ENCODE results near the gene SLC27A5.
"Not testable (repeated sequence)": the region's sequence is repeated elsewhere in the genome, so short reads cannot be mapped to it uniquely, and the experiment has no call there.

The SLC27A5 gene

DNA sequence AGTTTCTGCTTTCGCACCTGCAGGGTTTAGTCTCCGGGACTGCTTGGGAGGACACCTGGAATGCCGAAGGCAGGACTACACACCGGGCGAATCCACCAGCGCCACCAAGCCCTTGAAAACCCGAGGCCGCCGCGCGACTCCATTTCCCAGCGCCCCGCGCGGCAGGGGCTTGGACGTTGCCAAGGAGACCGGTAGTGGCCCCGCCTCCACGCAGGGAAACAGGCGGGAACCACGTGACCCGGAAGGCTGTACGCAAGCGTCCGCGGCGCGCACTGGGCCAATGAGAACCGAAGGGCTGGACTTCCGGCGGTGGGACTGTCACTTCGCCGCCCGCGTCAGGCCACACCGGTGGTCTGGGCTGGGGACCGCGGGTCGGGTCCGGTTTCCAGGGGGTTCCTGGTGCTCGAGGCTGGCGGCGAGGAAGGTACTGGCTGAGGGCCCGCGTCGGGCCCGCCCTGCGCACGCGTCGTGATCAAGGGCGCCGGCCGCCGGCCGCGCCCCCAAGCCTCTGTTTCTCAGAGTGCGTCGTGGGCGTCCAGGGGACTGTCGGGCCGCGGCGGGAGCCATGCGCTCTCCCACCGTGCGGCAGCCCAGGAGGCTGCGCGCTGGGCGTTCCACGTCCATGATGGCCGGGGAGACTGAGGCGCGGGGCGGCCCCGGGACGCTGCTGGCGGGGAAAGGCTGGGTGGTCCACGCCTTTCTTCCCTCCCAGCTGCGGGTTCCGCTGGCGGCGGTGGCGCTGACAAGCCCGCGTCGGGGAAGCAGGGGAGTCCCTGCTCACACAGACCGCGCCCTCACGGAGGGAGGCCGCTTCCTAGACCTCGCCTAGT, 44.8 kb downstream of the SLC27A5 start, which contains the start of gene ZNF324:
Gene ZNF324 (plus strand): TSS at position 321 of the 830 bp plus-strand sequence. CDS start 2,106 bp downstream, outside the sequence.
- peak; percentile 93 for DNase-seq

DNA sequence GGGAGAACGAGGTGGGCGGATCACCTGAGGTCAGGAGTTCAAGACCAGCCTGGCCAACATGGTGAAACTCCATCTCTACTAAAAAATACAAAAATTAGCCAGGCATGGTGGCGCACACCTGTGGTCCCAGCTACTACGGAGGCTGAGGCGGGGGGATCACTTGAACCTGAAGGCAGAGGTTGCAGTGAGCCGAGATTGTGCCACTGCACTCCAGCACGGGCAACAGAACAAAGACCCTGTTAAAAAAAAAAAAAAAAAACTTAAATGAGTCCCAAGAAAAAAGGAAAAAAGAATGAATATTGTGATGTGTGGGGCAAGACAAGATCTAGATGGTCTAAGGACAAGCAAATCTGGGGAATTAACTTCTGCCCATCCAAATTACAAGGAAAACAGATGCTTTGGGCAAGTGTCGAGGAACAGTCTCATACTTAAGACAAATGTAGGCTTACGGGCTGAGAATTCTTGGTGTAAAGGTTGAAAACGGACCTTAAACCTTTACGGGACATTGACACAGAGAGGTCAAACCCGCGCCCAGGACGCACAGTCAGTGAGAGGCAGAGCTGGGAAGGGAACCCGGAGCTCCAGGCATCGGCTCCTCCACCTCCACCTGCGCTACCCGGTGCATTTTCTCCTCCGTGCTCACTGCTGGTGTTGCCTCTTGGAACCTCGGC, 45.6 kb downstream of the SLC27A5 start:
- DNase-seq = no peak

DNA sequence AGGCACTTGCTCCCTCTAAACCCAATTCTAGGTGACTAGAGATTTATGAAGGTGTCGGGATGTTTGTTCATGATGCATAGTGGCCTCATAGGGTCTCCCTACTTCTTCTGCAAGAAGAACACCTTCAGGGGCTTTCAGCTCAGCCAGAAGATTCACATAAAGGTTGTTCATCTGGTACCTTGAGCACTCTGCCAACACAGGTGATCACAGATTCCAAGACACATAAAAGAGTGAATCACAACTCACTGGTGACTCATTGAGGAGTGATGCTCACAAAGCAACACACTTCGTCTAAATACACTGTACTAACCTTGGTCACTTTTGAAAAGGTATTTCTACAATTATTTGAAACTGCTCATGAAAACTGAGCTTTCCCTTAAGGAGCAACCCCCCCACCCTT, 51.8 kb downstream of the SLC27A5 start:
- DNase-seq = no peak

DNA sequence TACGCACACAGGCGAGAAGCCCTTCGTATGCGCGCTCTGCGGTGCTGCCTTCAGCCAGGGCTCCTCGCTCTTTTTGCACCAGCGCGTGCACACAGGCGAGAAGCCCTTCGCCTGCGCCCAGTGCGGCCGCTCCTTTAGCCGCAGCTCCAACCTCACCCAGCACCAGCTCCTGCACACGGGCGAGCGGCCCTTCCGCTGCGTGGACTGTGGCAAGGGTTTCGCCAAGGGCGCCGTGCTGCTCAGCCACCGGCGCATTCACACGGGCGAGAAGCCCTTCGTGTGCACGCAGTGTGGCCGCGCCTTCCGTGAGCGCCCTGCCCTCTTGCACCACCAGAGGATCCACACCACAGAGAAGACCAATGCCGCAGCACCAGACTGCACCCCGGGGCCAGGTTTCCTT, 55.7 kb downstream of the SLC27A5 start:
- no peak for DNase-seq

DNA sequence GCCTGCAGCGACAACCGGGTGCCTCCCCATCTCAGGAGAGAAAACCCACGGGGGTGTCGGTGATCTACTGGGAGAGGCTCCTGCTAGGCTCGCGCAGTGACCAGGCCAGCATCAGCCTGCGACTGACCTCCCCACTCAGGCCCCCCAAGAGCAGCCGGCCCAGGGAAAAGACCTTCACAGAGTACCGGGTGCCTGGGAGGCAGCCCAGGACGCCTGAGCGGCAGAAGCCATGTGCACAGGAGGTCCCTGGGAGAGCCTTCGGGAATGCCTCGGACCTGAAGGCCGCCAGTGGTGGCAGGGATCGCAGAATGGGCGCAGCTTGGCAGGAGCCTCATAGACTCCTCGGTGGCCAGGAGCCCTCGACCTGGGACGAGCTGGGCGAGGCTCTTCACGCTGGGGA, 56.5 kb downstream of the SLC27A5 start:
- DNase-seq = no peak

DNA sequence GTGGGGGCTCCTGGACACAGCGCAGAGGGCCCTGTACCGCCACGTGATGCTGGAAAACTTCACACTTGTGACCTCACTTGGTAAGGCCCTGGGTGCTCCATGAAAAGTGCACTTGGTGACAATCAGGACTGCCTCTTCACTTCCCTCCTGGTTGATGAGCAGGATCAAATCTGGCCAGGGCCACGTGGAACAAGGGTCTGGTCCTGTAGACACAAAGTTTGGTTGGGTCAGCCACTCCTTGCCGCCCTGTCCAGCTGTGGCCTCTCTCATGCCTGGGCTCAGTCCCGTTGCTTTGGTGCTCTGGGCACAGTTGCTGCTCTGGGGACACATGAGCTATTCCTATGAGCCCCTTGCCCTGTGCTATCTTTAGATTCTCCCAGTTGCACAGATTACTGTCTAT, 58.0 kb downstream of the SLC27A5 start:
- DNase-seq = no peak

DNA sequence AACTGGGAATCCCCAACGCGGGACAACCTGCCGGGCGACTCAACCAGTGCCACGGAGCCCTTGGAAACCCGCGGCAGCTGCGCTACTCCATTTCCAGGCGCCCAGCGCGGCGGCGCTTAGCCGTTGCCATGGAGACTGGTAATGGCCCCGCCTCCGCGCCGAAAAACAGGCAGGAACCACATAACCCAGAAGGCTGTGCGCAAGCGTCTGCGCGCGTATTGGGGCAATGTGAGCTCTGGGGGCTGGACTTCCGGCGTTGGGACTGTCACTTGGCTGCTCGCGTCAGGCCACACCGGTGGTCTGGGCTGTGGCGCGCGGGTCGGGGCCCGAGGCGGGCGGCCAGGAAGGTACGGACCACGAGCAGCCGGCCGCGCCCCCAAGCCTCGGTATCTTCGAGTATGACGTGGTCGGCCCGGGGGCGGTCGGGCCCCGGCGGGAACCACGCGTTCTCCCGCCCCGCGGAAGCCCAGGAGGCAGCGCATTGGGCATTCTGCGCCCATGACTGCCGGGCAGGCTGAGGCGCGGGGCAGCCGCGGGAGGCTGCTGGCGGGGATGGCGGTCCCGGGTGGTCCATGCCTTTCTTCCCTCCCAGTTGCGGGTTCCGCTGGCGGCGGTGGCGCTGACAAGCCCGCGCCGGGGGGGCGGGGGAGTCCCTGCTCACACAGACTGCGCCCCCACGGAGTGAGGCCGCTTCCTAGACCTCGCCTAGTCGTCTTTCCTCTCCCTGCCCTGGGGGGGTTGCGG, 60.3 kb downstream of the SLC27A5 start, which contains the start of gene ZNF324B:
Gene ZNF324B (plus strand): TSS at position 265 of the 744 bp plus-strand sequence. CDS start 2,080 bp downstream, outside the sequence.
- peak; percentile 93 for DNase-seq

DNA sequence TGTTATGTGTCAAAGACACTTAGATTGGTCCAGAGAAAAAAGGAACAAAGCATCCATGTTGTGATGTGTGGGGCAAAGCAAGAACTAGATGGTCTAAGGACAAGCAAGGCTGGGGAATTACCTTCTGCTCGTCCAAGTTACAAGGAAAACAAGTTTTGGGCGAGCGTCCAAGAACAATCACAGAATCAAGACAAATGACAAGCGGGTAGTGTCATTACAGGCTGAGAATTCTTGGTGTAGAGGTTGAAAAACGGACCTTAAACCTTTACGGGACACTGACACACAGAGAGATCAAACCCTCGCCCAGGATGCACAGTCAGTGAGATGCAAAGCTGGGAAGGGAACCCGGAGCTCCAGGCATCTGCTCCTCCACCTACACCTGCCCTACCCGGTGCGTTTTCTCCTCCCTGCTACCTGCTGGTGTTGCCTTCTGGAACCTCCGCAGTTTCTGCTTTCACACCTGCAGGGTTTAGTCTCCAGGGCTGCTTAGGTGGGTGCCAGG, 60.9 kb downstream of the SLC27A5 start:
- DNase-seq = no peak

DNA sequence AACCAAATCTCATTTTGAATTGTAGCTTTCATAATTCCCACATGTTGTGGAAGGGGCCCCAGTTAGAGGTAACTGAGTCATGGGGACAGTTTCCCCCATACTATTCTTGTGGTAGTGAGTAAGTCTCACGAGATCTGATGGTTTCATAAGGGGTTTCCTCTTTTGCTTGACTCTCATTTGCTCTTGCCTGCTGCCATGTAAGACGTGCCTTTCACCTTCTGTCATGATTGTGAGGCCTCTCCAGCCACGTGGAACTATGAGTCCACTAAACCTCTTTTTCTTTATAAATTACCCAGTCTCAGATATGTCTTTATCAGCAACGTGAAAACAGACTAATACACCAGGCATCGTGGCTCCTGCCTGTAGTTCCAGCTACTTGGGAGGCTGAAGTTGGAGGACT, 61.8 kb downstream of the SLC27A5 start:
- DNase-seq = not testable (repeated sequence)

DNA sequence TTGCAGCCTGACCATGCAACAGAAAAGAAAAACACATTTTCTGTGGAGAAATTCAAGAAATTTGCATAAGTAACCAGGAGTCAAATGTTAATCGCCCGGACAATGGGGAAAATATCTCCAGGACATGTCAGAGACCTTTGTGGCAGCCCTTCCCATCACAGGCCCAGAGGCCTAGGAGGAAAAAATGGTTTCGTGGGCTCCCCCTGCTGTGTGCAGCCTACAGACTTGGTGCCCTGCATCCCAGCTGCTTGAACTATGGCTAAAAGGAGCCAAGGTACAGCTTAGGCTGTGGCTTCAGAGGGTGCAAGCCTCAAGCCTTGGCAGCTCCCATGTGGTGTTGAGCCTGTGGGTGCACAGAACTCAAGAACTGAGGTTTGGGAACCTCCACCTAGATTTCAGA, 62.9 kb downstream of the SLC27A5 start:
- DNase-seq = not testable (repeated sequence)

Measured in HCEC 1CT (cell line).